ENCODE data around the gene LFNG.

- TF ChIP-seq POLR2A (IDR thresholded peaks at IDR 0.05): no peak
- TF ChIP-seq, protein P1, sequence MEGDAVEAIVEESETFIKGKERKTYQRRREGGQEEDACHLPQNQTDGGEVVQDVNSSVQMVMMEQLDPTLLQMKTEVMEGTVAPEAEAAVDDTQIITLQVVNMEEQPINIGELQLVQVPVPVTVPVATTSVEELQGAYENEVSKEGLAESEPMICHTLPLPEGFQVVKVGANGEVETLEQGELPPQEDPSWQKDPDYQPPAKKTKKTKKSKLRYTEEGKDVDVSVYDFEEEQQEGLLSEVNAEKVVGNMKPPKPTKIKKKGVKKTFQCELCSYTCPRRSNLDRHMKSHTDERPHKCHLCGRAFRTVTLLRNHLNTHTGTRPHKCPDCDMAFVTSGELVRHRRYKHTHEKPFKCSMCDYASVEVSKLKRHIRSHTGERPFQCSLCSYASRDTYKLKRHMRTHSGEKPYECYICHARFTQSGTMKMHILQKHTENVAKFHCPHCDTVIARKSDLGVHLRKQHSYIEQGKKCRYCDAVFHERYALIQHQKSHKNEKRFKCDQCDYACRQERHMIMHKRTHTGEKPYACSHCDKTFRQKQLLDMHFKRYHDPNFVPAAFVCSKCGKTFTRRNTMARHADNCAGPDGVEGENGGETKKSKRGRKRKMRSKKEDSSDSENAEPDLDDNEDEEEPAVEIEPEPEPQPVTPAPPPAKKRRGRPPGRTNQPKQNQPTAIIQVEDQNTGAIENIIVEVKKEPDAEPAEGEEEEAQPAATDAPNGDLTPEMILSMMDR (IDR thresholded peaks at IDR 0.05): no peak
- TF ChIP-seq POLR2AphosphoS5 (IDR thresholded peaks at IDR 0.05): peak in 2 of 3 donors; percentile 31 to 67
Observed at GRCh38 chr7:2523941-2524807, 4.6 kb downstream of the LFNG start.
